ENCODE results near the gene SNRPN. TPM values are rescaled to one million over a fixed set of nuclear protein-coding genes. Genes with fewer than 3 reads are reported as not detected.

The SNRPN gene
- total and polyA plus RNA-seq, 7 donors = 65.4 to 240 (median 108) TPM

DNA sequence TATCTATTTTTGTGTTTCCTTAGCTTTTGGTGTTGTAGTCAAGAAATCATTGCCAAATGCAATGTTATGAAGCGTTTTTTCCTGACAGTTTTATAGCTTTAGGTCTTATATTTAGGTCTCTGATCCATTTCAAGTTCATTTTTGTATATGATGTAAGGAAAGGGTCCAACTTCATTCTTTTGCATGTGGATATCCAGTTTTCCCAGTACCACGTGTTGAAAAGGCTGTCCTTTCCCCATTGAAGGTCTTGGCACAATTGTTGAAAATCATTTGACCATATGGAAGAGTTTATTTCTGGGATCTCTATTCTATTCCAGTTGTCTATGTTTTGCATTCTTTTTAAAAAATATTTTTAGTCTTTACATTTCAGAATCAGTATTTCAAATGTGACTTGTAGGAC lies 14.6 kb upstream of the SNRPN start:
- H3K4me3 ChIP-seq = no peak overlapping the region
- no peaks in the 10 kb centered on the region for H3K36me3 ChIP-seq (ENCODE audit: insufficient read depth in 1 of 2, low read depth in 1 of 2)
- H3K27me3 ChIP-seq (ENCODE audit: insufficient read depth in 3 of 3, low read length in 2 of 3) = no peaks in the 10 kb centered on the region
- WGBS, 3 donors = 39 to 48% (median 47%) methylated on average over 2 of the region's 2 CpGs
- DNase-seq = no peak
- ATAC-seq = no peak
- no peak overlapping the region for H3K27ac ChIP-seq
- intact Hi-C loops (cut with DNase I) = no loop called here
- H3K4me1 ChIP-seq = no peaks in the 10 kb centered on the region
- TF ChIP-seq, protein P1, sequence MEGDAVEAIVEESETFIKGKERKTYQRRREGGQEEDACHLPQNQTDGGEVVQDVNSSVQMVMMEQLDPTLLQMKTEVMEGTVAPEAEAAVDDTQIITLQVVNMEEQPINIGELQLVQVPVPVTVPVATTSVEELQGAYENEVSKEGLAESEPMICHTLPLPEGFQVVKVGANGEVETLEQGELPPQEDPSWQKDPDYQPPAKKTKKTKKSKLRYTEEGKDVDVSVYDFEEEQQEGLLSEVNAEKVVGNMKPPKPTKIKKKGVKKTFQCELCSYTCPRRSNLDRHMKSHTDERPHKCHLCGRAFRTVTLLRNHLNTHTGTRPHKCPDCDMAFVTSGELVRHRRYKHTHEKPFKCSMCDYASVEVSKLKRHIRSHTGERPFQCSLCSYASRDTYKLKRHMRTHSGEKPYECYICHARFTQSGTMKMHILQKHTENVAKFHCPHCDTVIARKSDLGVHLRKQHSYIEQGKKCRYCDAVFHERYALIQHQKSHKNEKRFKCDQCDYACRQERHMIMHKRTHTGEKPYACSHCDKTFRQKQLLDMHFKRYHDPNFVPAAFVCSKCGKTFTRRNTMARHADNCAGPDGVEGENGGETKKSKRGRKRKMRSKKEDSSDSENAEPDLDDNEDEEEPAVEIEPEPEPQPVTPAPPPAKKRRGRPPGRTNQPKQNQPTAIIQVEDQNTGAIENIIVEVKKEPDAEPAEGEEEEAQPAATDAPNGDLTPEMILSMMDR (IDR thresholded peaks at IDR 0.05) = no peak
- H3K9me3 ChIP-seq = no peaks in the 10 kb centered on the region

DNA sequence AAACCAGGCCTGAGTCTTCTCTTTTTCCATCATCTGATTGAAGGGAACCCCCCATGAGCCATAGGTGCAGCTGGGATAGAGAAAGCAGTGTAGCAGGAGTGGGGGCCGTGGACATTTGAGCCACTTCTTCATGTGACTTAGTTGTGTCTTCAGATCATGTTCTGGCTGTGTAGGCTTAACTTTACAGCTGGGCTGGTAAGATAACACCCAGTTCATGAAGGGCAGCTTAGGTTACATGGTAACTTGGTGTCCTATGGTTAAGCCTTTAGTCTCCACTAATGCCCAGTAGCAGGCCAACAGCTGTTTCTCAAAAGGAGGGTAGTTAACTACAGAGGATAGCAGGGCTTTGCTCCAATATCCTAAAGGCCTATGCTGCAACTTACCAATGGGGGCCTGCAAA lies 11.4 kb upstream of the SNRPN start:
- WGBS, 3 donors = 34 to 58% (median 44%) methylated on average over 1 of the region's 1 CpG
- no peaks in the 10 kb centered on the region for H3K27me3 ChIP-seq (ENCODE audit: insufficient read depth in 3 of 3, low read length in 2 of 3)
- no peaks in the 10 kb centered on the region for H3K36me3 ChIP-seq (ENCODE audit: insufficient read depth in 1 of 2, low read depth in 1 of 2)
- no peak for DNase-seq
- no peak overlapping the region for H3K27ac ChIP-seq
- no peak overlapping the region for H3K4me3 ChIP-seq
- H3K4me1 ChIP-seq = no peaks in the 10 kb centered on the region
- ATAC-seq = peak in 2 of 4 donors; percentile 71 to 82
- intact Hi-C loops (cut with DNase I) = no loop called here
- H3K9me3 ChIP-seq = no peaks in the 10 kb centered on the region
- TF ChIP-seq, protein P1 (IDR thresholded peaks at IDR 0.05) = no peak

DNA sequence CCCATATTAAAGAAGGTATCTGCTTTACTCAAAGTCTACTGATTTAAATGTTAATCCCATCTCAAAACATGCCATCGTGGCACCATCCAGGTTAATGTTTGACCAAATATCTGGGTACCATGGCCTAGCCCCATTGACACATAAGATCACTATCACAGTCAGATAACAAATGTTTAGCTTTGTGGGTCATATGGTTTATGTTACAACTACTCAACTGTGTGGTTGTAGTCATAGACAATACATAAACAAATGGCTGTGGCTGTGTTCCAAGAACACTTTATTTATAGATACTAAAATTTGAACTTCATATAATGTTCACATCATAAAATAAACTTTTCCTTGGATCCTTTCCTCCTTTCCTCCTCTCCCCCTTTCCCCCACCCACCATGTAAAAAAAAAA lies 9.8 kb upstream of the SNRPN start:
- ATAC-seq = no peak
- H3K27ac ChIP-seq = no peak overlapping the region
- WGBS, 3 donors = 33 to 44% (median 42%) methylated on average over 1 of the region's 1 CpG
- H3K4me3 ChIP-seq = no peak overlapping the region
- H3K4me1 ChIP-seq = no peaks in the 10 kb centered on the region
- no peaks in the 10 kb centered on the region for H3K9me3 ChIP-seq
- DNase-seq = no peak
- H3K36me3 ChIP-seq (ENCODE audit: insufficient read depth in 1 of 2, low read depth in 1 of 2) = no peaks in the 10 kb centered on the region
- no peaks in the 10 kb centered on the region for H3K27me3 ChIP-seq (ENCODE audit: insufficient read depth in 3 of 3, low read length in 2 of 3)
- intact Hi-C loops (cut with DNase I) = no loop called here
- TF ChIP-seq, protein P1 (IDR thresholded peaks at IDR 0.05) = no peak

DNA sequence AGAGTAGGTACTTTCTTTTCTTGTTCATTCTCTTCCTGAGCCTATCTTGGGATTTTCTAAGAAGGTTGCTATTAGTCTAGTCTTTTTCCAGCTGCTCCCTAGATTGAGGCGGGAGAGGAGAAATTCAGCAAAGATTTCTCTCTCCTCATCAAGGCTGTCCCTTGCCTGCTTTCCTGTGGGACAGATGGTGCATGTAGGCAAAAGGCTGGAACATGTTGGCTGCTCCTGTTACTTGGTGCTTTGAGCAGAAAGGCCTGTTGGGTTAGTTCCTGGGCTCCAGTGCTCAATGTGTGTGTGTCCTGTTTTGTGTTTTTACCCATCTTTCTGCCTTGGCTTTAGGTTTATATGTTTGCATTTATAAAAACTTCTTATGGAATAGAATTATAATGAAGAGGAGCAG lies 9.1 kb upstream of the SNRPN start:
- no peak overlapping the region for H3K27ac ChIP-seq
- DNase-seq (no peak), ATAC-seq (no peak)
- no peaks in the 10 kb centered on the region for H3K9me3 ChIP-seq
- H3K36me3 ChIP-seq (ENCODE audit: insufficient read depth in 1 of 2, low read depth in 1 of 2) = no peaks in the 10 kb centered on the region
- 77 to 83% (median 82%) methylated on average over 1 of the region's 1 CpG for WGBS, 3 donors
- H3K4me3 ChIP-seq = no peak overlapping the region
- no peaks in the 10 kb centered on the region for H3K27me3 ChIP-seq (ENCODE audit: insufficient read depth in 3 of 3, low read length in 2 of 3)
- TF ChIP-seq, protein P1 (IDR thresholded peaks at IDR 0.05) = no peak
- intact Hi-C loops (cut with DNase I) = no loop called here
- H3K4me1 ChIP-seq = no peaks in the 10 kb centered on the region

DNA sequence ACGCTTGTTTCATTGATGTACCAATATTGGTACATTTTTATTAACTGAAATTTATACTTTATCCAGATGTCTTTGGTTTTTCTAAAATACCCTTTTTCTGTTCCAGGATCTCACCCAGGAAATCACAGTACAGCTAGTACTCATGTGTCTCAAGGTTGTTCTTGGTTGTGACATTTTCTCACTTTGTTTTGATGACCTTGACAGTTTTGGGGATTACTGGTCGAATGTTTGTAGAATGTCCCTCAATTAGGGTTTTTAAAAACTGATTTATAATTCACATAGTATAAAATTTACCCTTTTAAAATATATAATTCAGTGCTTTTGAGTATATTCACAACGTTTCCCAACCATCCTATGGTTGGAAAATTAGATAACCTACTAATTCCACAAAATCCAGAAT lies 6.3 kb upstream of the SNRPN start:
- intact Hi-C loops (cut with DNase I) = no loop called here
- H3K4me3 ChIP-seq = no peak overlapping the region
- H3K36me3 ChIP-seq (ENCODE audit: insufficient read depth in 1 of 2, low read depth in 1 of 2) = no peaks in the 10 kb centered on the region
- H3K27me3 ChIP-seq (ENCODE audit: insufficient read depth in 3 of 3, low read length in 2 of 3) = no peaks in the 10 kb centered on the region
- no peak for ATAC-seq
- no peak for DNase-seq
- no peaks in the 10 kb centered on the region for H3K4me1 ChIP-seq
- 64 to 69% (median 66%) methylated on average over 3 of the region's 3 CpGs for WGBS, 3 donors
- no peak overlapping the region for H3K27ac ChIP-seq
- H3K9me3 ChIP-seq = no peaks in the 10 kb centered on the region
- TF ChIP-seq, protein P1 (IDR thresholded peaks at IDR 0.05) = no peak

Data from psoas muscle (tissue), 8 donors.